ENCODE results near the gene VAV3.

VAV3 gene

GRCh38 chr1:107557095-107557494 is 407.9 kb downstream of the VAV3 start:
- DNase-seq, result no peak

GRCh38 chr1:107555578-107555977 is 409.4 kb downstream of the VAV3 start:
- no peak for DNase-seq

- no peak for DNase-seq
These were observed 412.2 kb downstream of the VAV3 start for GRCh38 chr1:107552781-107553180.

GRCh38 chr1:107551456-107551855 is 413.5 kb downstream of the VAV3 start:
- no peak for DNase-seq

GRCh38 chr1:107550358-107550757 is 414.6 kb downstream of the VAV3 start:
- no peak for DNase-seq

- no peak for DNase-seq
These were observed 415.7 kb downstream of the VAV3 start for GRCh38 chr1:107549152-107549810.

- DNase-seq, result peak; percentile 48
These were observed 416.7 kb downstream of the VAV3 start for GRCh38 chr1:107548276-107548675.

- DNase-seq, result no peak
These were observed 417.4 kb downstream of the VAV3 start for GRCh38 chr1:107547363-107548155.

- DNase-seq, result no peak
These were observed 418.4 kb downstream of the VAV3 start for GRCh38 chr1:107546576-107546975.

- DNase-seq, result no peak
These were observed 419.1 kb downstream of the VAV3 start for GRCh38 chr1:107545879-107546278.

GRCh38 chr1:107545056-107545577 is 419.9 kb downstream of the VAV3 start:
- DNase-seq, result no peak

- no peak for DNase-seq
These were observed 420.7 kb downstream of the VAV3 start for GRCh38 chr1:107544285-107544684.

GRCh38 chr1:107541412-107541811 is 423.6 kb downstream of the VAV3 start:
- no peak for DNase-seq

GRCh38 chr1:107538502-107538901 is 426.5 kb downstream of the VAV3 start:
- DNase-seq, result no peak

- peak; percentile 83 for DNase-seq
These were observed 428.7 kb downstream of the VAV3 start for GRCh38 chr1:107536266-107536665.

GRCh38 chr1:107535091-107535490 is 429.9 kb downstream of the VAV3 start:
- DNase-seq, result peak; percentile 5

GRCh38 chr1:107534632-107535031 is 430.3 kb downstream of the VAV3 start:
- no peak for DNase-seq

- no peak for DNase-seq
These were observed 431.5 kb downstream of the VAV3 start for GRCh38 chr1:107533436-107533835.

- peak; percentile 76 for DNase-seq
These were observed 432.7 kb downstream of the VAV3 start for GRCh38 chr1:107532318-107532717.

- no peak for DNase-seq
These were observed 433.7 kb downstream of the VAV3 start for GRCh38 chr1:107531065-107531908.

GRCh38 chr1:107530543-107530942 is 434.4 kb downstream of the VAV3 start:
- DNase-seq, result no peak

GRCh38 chr1:107529511-107530149 is 435.4 kb downstream of the VAV3 start:
- peak; percentile 66 for DNase-seq
